GM19025 (cell line): ENCODE measurements around the gene LONP1.
A peak's percentile ranks its signal among the peaks of the same experiment; 100 is the strongest.

Experiments
- ATAC-seq: cut with Tn5 transposase; IDR thresholded peaks from one replicate; pipeline ENCODE4 v1.9.1; 2021; ENCODE audit warnings: mild to moderate bottlenecking, low read depth, moderate library complexity; ENCODE audit not compliant: unreplicated experiment

Gene LONP1

DNA sequence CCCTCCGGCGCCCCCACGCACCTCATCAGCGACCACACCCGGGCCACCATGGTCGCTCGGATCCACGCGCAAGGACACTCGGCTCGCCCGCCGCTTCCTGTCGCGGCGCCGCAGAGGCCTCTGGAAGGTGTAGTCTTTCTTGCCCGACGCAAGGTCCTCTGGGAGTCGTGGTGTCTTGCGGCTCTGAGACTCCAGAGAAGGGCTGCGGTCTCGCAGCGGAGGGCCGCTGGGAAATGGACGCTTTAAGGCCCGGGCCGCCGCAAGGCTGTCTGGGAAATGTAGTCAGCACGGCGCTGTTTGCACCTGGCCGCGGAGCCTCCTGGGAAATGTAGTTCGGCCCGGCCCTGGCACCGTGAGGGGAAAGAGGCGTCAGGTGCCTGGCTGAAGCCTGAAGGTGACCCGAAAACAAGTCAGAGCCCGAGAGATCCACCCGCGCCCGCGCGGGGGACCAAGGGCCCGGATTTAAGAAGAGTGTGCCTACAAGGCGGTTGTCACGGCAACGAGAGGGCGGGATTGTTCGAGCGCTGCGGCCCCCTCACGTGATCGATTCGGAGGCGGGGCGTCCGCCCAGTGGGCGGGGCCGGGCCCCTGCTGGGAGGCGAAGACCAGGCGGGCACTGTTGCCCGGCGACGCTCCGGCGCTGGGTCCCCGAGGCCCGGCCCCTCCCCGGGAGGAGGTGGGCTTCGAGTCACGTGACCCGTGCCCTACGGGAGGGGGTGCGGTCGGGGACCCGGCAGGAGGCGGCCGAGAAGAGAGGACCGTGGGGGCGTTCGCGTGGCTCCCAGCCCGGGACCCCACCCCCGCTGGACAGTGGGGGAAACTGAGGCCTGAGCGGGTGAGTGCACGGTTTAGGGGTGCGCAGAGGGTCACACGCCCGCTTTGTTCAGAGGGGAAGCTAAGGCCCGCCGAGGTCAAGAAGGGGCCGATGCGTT, 39.2 kb downstream of the LONP1 start, which contains the start of the genes HSD11B1L and MICOS13:
TSS of gene HSD11B1L (plus strand) at position 591 of the 932 bp plus-strand sequence. CDS start 3,806 bp downstream, outside the sequence.
TSS of gene MICOS13 (minus strand) at position 80 of the 932 bp plus-strand sequence. CDS start at position 50, 30 bp downstream.
- peak; percentile 89 for ATAC-seq

DNA sequence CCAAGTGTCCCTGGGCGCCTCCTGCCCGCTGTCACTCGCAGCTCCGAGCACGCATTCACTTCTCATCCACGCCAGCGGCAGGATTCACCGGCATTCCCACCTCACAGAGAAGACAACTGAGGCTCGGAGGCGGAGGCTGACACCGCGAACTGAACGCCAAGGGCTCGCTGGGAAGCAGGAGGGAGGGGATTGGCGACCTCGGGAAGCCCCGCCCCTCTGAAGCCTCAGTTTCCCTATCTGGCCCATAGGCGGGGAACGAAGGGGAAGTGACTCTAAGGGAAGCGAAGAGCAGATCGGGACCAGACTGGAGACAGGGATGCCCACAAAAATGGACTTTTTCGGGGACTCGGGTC, 39.9 kb downstream of the LONP1 start:
- no peak for ATAC-seq

DNA sequence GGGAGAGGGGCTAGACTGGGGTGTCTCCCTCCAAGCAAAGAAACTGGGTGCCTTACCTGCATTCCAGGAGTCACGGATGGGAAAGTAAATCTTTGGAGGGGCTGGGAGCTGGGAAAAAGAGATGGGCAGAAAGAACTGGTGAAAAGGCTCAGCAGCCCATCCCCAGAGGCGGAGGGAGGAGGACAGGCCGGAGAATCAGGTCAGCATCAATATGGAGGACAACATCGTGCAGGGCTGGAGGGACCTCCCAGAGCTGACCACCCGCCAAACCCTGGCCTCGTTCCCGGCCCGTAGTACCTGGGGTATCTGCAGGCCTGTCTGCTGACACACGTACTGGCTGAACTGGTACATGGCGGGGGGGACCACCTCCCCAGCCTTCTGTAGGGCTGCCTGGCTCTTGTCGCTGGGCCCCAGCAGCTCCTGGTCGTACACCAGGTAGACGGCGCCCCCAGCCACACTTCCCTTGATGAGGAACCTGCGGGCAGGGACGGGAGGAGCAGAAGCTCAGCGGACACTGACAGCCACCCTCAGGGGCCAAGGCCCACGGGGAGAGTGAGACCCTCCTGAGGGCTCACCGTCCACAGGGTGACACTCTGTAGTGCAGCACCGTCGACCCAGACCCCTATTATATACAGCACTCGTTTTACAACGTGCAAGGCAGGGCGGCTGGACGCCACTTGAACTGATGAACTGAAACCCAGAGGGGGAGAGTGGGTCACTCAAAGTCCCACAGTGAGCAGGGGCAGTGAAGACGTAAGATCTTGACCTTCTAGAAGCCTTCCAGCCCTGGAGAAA, 40.5 kb downstream of the LONP1 start:
- ATAC-seq, result no peak

GRCh38 chr19:5678071-5678718, 41.8 kb downstream of the LONP1 start:
- ATAC-seq, result no peak

GRCh38 chr19:5677580-5677979, 42.4 kb downstream of the LONP1 start:
- ATAC-seq, result no peak

- no peak for ATAC-seq
Measured at GRCh38 chr19:5677136-5677535, 42.8 kb downstream of the LONP1 start.

DNA sequence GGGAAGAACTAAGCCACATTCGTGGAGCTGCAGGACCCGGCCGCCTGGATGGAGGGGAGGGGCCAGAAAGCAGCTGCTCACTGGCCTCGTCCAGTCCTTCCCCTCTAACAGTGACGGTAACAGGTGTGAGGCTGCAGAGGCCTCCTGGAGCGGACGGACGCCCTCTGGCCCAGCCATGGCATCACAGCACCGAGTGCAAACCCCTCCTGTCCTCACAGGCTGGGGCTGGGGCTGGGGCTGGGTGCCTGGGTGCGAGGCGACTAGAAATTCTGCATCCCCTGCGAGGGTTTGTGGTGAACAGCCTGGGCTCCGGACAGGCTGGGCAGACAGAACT, 43.2 kb downstream of the LONP1 start:
- ATAC-seq, result no peak

DNA sequence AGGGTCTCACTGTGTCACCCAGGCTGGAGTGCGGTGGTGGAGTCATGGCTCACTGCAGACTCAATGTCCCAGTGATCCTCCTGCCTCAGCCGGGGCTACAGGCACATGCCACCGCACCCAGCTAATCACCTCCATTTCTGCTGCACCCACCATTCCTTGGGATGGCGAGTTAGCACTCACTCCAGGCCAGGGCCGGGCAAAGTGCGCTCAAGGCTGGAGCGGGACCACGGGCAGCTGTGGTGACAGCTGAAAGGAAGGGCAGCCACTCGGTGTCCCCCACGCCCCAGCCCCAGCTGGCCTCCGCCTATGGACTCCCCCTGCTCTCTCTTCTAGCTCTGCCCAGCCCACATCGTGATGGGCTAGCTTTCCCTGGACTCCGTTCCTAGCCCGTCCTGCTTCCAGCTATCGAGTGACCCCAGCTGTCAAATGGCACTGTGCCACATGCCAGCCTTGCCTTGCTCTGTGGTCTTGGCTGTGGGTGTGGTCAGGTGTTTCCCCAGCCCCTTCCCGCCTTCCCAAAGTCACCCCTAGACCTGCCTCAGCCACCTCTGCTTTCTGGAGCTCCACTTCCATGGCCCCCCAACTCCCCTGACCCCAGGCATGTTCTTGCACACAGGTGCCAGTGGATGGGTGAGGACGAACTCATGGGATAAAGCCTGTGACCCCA, 43.7 kb downstream of the LONP1 start:
- ATAC-seq, result no peak

GRCh38 chr19:5674714-5675113, 45.2 kb downstream of the LONP1 start:
- no peak for ATAC-seq

GRCh38 chr19:5673752-5674151, 46.2 kb downstream of the LONP1 start:
- no peak for ATAC-seq

DNA sequence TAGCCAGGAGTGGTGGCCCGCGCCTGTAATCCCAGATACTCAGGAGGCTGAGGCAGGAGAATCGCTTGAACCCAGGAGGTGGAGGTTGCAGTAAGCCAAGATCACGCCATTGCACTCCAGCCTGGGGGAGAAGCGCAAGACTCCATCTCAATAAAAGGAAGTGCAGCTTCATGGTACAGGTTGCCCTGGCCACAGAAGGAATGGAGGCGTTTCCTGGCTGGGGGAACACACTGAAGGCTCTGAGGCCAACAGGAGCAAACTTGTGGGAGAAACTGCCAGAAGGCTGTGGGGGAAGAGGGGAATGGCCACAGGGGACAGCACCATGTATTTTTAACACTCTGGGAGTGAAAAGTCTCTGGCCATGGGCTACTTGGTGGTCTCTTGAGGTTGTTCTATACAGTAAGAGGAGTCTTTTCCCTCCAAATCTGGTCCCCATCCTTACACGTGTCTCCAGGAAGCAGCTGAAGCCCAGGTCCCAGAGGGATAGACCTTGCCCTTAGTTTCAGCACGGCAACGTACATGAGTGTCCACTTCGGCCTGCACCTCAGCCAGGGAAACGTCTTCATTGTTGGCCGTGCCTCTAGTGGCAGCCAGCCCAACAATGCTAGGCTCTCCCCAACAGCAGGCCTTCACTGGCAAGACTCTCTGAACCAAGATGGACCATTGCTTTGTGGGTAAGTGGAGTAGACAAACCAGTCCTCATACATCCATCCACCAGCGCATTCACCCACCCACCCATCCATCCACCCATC, 47.1 kb downstream of the LONP1 start:
- ATAC-seq, result no peak

DNA sequence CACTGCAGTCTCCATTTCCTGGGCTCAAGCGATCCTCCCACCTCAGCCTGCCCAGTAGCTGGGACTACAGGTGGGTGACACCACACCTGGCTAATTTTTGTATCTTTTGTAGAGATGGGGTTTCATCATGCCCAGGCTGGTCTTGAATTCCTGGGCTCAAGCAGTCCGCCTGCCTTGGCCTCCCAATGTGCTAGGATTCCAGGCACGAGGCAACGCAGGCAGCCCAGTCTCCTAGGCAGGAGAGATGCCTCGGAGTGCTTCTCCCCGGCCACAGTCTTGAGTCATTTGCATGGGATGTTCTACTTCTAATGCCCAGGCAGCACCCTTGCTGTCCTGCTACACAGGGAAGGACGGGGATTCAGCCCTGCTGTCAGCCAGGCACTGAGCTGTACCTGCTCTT, 48.3 kb downstream of the LONP1 start:
- no peak for ATAC-seq

DNA sequence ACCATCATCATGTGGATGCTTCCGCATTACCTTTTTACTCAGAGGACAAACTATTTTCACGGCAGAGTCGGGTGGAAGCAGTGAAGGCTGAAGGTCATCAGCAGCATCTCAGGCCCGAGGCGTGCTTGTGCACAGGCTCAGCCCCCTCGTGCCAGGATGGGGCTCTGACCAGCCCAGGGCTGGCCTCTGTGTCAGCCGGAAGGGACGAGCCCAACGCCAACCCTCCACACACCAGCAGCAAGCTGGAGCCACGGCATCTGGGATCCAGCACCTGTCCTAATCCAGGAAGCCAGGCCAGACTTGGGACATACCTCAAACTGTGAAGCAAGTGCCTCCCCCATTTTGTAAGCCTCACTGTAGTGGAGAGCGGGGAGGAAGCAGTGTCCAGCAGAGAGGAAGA, 50.7 kb downstream of the LONP1 start:
- ATAC-seq, result no peak

GRCh38 chr19:5667751-5668271, 52.1 kb downstream of the LONP1 start:
- no peak for ATAC-seq

DNA sequence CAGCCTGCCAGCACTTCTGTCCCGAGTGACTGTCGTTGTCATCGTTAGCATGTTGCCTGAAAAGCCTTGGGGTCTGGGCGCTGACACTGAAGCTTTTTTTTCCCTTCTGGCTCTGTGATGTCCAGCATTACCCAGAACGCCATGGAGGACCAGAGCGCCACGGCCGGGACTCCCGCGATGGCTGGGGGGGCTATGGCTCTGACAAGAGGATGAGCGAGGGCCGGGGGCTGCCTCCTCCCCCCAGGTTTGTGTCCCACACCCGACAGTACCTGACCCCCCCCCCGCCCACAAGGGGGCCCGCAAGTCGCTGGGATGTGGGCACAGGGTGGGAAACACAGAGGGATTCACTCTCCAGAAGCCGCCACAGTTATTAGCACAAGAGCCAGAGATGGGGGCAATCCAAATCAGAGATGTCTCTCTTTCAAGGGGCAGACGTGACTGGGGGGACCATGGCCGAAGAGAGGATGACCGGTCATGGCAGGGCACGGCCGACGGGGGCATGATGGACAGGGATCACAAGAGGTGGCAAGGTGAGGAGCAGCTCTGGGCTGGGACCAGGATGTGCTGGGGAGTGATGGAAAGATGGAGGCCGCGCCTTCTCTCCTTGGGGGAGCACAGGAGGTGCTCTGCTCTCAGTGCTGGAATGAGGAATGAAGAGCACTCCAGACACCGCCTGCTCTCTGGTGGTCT, 52.9 kb downstream of the LONP1 start:
- no peak for ATAC-seq

- ATAC-seq, result no peak
Measured at GRCh38 chr19:5665781-5666513, 54.0 kb downstream of the LONP1 start.

DNA sequence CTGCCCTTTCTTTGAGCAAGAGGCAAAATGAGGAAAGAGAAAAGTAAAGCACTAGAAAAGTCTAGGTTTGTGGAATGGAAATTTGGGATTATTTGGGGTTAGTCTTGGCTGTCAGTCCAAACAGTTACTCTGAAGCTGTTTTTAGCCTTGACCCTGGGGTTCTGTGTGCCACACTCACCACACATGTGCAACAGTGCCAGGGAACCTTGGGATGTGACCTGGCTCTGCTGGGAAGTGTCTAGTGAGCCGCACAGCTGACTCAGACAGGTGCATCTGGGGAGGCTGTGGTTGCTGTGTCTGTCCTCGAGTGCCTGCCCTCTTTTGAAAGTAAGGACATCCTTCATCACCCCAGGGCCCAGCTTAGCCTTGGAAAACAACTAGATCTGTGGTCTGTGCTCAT, 55.4 kb downstream of the LONP1 start:
- no peak for ATAC-seq

GRCh38 chr19:5663904-5664303, 56.0 kb downstream of the LONP1 start:
- ATAC-seq, result no peak
